Uterus (tissue), 2 donors: ENCODE measurements around the gene CSF1.

Experiments
- CTCF ChIP-seq, 4 experiments: fragments of 200-600 bp in 2 of 4; fragments of 450-650 bp in 2 of 4; sonication (generic) in 2 of 4; IDR thresholded peaks; one replicate each; pipeline ENCODE4 v1.5.1; 2016 to 2019; ENCODE audit warnings: antibody characterized with exemption in 4 of 4, mild to moderate bottlenecking in 2 of 4, moderate library complexity in 1 of 4
- POLR2A ChIP-seq, 2 donors: fragments of 450-650 bp; IDR thresholded peaks; one replicate each; pipeline ENCODE4 v1.6.1; 2016; ENCODE audit warnings: antibody characterized with exemption in 2 of 2, mild to moderate bottlenecking in 1 of 2, moderate library complexity in 1 of 2

- TF ChIP-seq POLR2A (IDR thresholded peaks at IDR 0.05) = no peak
- TF ChIP-seq CTCF (IDR thresholded peaks at IDR 0.05) = no peak
Measured at GRCh38 chr1:109891930-109892329, 18.7 kb upstream of the CSF1 start.
